Stomach smooth muscle (tissue), 2 donors: ENCODE data around the gene TMEM141.
"Not testable (repeated sequence)": the region's sequence is repeated elsewhere in the genome, so short reads cannot be mapped to it uniquely, and the experiment has no call there.

Experiments used
- H3K27ac ChIP-seq: one replicate; pipeline ENCODE4 v1.7.0; 2013; ENCODE audit warnings: mild to moderate bottlenecking, low read length, inconsistent platforms
- H3K27me3 ChIP-seq, 2 donors: one replicate each; pipeline ENCODE4 v1.7.0; 2013; ENCODE audit warnings: low read length in 2 of 2; ENCODE audit not compliant: insufficient read depth in 2 of 2, control insufficient read depth in 1 of 2
- H3K36me3 ChIP-seq, 2 donors: one replicate each; pipeline ENCODE4 v1.7.0; 2013; ENCODE audit warnings: low read length in 2 of 2; ENCODE audit not compliant: control insufficient read depth in 2 of 2, insufficient read depth in 2 of 2
- H3K4me1 ChIP-seq: one replicate; pipeline ENCODE4 v1.7.0; 2013; ENCODE audit warnings: low read length; ENCODE audit not compliant: control insufficient read depth, insufficient read depth
- H3K4me3 ChIP-seq, 2 donors: one replicate each; pipeline ENCODE4 v1.7.0; 2013; ENCODE audit warnings: low read length in 2 of 2
- H3K9ac ChIP-seq, 2 donors: one replicate each; pipeline ENCODE4 v1.7.0; 2013; ENCODE audit warnings: low read length in 2 of 2, mild to moderate bottlenecking in 1 of 2
- H3K9me3 ChIP-seq, 2 donors: one replicate each; pipeline ENCODE4 v1.7.0; 2013; ENCODE audit warnings: low read length in 2 of 2; ENCODE audit not compliant: control insufficient read depth in 2 of 2
- donor health status: healthy.
- donor health status: Pancreatic carcinoma.

TMEM141 gene

GRCh38 chr9:136763649-136764035, 27.5 kb upstream of the TMEM141 start:
- Histone ChIP-seq H3K36me3 (no peaks in the 10 kb centered on the region), H3K27ac (no peak overlapping the region), H3K4me3 (no peak overlapping the region), H3K9me3 (no peaks in the 10 kb centered on the region), H3K27me3 (peaks cover 22 to 23% of the 10 kb centered on the region in 2 donors), H3K9ac (no peak overlapping the region), H3K4me1 (peaks cover 7% of the 10 kb centered on the region)

GRCh38 chr9:136764301-136764891, 26.7 kb upstream of the TMEM141 start, which contains the start of gene LCN15:
LCN15 (minus strand) TSS chr9:136764518; CDS start chr9:136764488, 30 bp downstream.
- peaks cover 7% of the 10 kb centered on the region for H3K4me1 ChIP-seq
- H3K27me3 ChIP-seq: peaks cover 22 to 23% of the 10 kb centered on the region in 2 donors
- H3K36me3 ChIP-seq: no peaks in the 10 kb centered on the region
- no peaks in the 10 kb centered on the region for H3K9me3 ChIP-seq
- no peak within 1 kb of the TSS for H3K27ac ChIP-seq
- H3K4me3 ChIP-seq: no peak within 1 kb of the TSS
- no peak within 1 kb of the TSS for H3K9ac ChIP-seq

- Histone ChIP-seq H3K9ac (no peak overlapping the region), H3K9me3 (no peaks in the 10 kb centered on the region), H3K4me3 (no peak overlapping the region), H3K27ac (no peak overlapping the region), H3K4me1 (peaks cover 9% of the 10 kb centered on the region), H3K36me3 (no peaks in the 10 kb centered on the region), H3K27me3 (peaks cover 20 to 23% of the 10 kb centered on the region in 2 donors)
Observed at GRCh38 chr9:136765041-136765440, 26.1 kb upstream of the TMEM141 start.

- H3K4me3 ChIP-seq, H3K36me3 ChIP-seq, H3K4me1 ChIP-seq, H3K9ac ChIP-seq, H3K9me3 ChIP-seq, H3K27ac ChIP-seq: not testable (repeated sequence)
- peaks cover 18 to 23% of the 10 kb centered on the region in 2 donors for H3K27me3 ChIP-seq
Observed at GRCh38 chr9:136765745-136766409, 25.3 kb upstream of the TMEM141 start.

- H3K27ac ChIP-seq: not testable (repeated sequence)
Observed at GRCh38 chr9:136766410-136767120, 24.6 kb upstream of the TMEM141 start.

GRCh38 chr9:136769710-136770191, 21.4 kb upstream of the TMEM141 start:
- Histone ChIP-seq H3K27me3 (peaks cover 6 to 12% of the 10 kb centered on the region in 2 donors), H3K27ac (no peak overlapping the region), H3K9ac (no peak overlapping the region), H3K36me3 (no peaks in the 10 kb centered on the region), H3K4me3 (no peak overlapping the region), H3K9me3 (peaks cover 5 to 15% of the 10 kb centered on the region in 2 donors), H3K4me1 (peaks cover 3% of the 10 kb centered on the region)

More at GRCh38 chr9:136766410-136767120, 24.6 kb upstream of the TMEM141 start:
- not testable (repeated sequence) for H3K4me3 ChIP-seq, H3K36me3 ChIP-seq, H3K9ac ChIP-seq, H3K9me3 ChIP-seq, H3K4me1 ChIP-seq
- peaks cover 18 to 22% of the 10 kb centered on the region in 2 donors for H3K27me3 ChIP-seq

- H3K4me1 ChIP-seq: peaks cover 3% of the 10 kb centered on the region
- H3K27ac ChIP-seq: no peak overlapping the region
- H3K27me3 ChIP-seq: peaks cover 6 to 11% of the 10 kb centered on the region in 2 donors
- H3K4me3 ChIP-seq: no peak overlapping the region
- H3K36me3 ChIP-seq: no peaks in the 10 kb centered on the region
- H3K9ac ChIP-seq: no peak overlapping the region
- peaks cover 5 to 15% of the 10 kb centered on the region in 2 donors for H3K9me3 ChIP-seq
Observed at GRCh38 chr9:136771907-136772415, 19.2 kb upstream of the TMEM141 start.

- Histone ChIP-seq H3K27ac (no peak overlapping the region), H3K9ac (no peak overlapping the region), H3K4me3 (no peak overlapping the region), H3K36me3 (no peaks in the 10 kb centered on the region), H3K4me1 (peaks cover 3% of the 10 kb centered on the region), H3K27me3 (peaks cover 4 to 8% of the 10 kb centered on the region in 2 donors), H3K9me3 (peaks cover 5 to 15% of the 10 kb centered on the region in 2 donors)
Observed at GRCh38 chr9:136773386-136774044, 17.6 kb upstream of the TMEM141 start.

- no peak overlapping the region for H3K4me3 ChIP-seq
Observed at GRCh38 chr9:136774416-136775045, 16.6 kb upstream of the TMEM141 start.

GRCh38 chr9:136775191-136775590, 16.0 kb upstream of the TMEM141 start:
- Histone ChIP-seq H3K27ac (no peak overlapping the region), H3K4me1 (no peaks in the 10 kb centered on the region), H3K36me3 (no peaks in the 10 kb centered on the region), H3K27me3 (peaks cover 4 to 8% of the 10 kb centered on the region in 2 donors), H3K9me3 (peaks cover 5 to 15% of the 10 kb centered on the region in 2 donors), H3K9ac (no peak overlapping the region), H3K4me3 (no peak overlapping the region)

More at GRCh38 chr9:136774416-136775045, 16.6 kb upstream of the TMEM141 start:
- Histone ChIP-seq H3K4me1 (peaks cover 3% of the 10 kb centered on the region), H3K9me3 (peaks cover 5 to 15% of the 10 kb centered on the region in 2 donors), H3K27me3 (peaks cover 4 to 8% of the 10 kb centered on the region in 2 donors), H3K9ac (no peak overlapping the region), H3K27ac (no peak overlapping the region), H3K36me3 (no peaks in the 10 kb centered on the region)
